ENCODE results near the gene THUMPD1.

Gene THUMPD1

DNA sequence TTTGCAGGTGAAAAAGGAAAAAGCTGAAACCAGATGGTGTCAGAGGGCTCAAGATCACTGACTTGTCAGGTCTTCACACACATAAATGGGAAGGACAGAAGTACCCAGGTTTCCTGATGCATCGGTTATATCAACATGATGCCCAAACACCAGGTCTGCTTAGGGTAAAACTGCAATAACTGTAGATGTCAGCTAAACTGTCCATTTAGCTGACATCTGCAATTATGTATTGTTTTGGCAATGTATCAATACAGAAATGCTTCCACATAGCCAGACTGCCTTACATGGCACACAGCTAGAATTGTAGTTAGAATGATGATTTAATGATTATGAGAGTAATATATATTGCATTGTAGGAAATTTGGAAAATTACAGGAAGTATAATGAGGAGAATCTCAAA lies 27.2 kb upstream of the THUMPD1 start:
- Histone ChIP-seq H3K4me2 (ENCODE audit: low read depth, low read length, poor library complexity, severe bottlenecking) (no peak overlapping the region), H3K79me2 (ENCODE audit: insufficient read depth, low read length) (no peaks in the 10 kb centered on the region), H3F3A (ENCODE audit: low read depth) (no peaks in the 10 kb centered on the region), H3K4me3 (ENCODE audit: low read length, poor library complexity, severe bottlenecking) (no peak overlapping the region), H3K9me2 (replicated peaks; ENCODE audit: low read depth, low read length) (no peaks in the 10 kb centered on the region), H3K27me3 (ENCODE audit: insufficient read depth, low read length, poor library complexity, severe bottlenecking) (no peaks in the 10 kb centered on the region), H3K9me3 (ENCODE audit: insufficient read depth, low read depth, low read length) (no peaks in the 10 kb centered on the region), H4K20me1 (ENCODE audit: insufficient read depth, low read length, poor library complexity, severe bottlenecking) (no peaks in the 10 kb centered on the region), H3K36me3 (ENCODE audit: insufficient read depth, low read length) (no peaks in the 10 kb centered on the region), H2AFZ (ENCODE audit: low read length) (no peak overlapping the region), H3K9ac (ENCODE audit: low read depth, low read length, poor library complexity, severe bottlenecking) (no peak overlapping the region), H3K4me1 (ENCODE audit: insufficient read depth, low read length, poor library complexity, severe bottlenecking) (peaks cover 6% of the 10 kb centered on the region)
- TF ChIP-seq EZH2phosphoT487 (IDR thresholded peaks at IDR 0.05; ENCODE audit: borderline replicate concordance): no peak
- TF ChIP-seq, protein P1, sequence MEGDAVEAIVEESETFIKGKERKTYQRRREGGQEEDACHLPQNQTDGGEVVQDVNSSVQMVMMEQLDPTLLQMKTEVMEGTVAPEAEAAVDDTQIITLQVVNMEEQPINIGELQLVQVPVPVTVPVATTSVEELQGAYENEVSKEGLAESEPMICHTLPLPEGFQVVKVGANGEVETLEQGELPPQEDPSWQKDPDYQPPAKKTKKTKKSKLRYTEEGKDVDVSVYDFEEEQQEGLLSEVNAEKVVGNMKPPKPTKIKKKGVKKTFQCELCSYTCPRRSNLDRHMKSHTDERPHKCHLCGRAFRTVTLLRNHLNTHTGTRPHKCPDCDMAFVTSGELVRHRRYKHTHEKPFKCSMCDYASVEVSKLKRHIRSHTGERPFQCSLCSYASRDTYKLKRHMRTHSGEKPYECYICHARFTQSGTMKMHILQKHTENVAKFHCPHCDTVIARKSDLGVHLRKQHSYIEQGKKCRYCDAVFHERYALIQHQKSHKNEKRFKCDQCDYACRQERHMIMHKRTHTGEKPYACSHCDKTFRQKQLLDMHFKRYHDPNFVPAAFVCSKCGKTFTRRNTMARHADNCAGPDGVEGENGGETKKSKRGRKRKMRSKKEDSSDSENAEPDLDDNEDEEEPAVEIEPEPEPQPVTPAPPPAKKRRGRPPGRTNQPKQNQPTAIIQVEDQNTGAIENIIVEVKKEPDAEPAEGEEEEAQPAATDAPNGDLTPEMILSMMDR (conservative IDR thresholded peaks at IDR 0.05; ENCODE audit: low read length): no peak

DNA sequence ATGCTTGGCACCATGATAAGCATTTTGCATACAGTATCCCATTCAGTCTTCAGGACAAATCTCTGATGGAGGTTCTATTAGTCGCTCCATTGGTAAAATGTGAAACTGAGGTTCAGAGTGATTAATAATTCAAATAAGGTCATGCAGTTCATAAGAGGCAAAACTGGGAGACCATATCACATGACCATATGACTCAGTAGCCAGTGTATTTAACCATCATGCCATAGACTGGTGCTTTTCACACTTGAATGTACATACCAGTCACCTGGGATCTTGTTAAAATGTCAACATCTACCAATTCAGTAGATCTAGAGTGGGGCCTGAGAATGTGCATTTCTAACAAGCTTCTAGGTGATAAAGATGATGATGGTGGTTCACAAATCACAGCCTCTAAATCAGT lies 26.5 kb upstream of the THUMPD1 start:
- H3K9me3 ChIP-seq (ENCODE audit: insufficient read depth, low read depth, low read length): no peaks in the 10 kb centered on the region
- peaks cover 6% of the 10 kb centered on the region for H3K4me1 ChIP-seq (ENCODE audit: insufficient read depth, low read length, poor library complexity, severe bottlenecking)
- no peaks in the 10 kb centered on the region for H3K27me3 ChIP-seq (ENCODE audit: insufficient read depth, low read length, poor library complexity, severe bottlenecking)
- H4K20me1 ChIP-seq (ENCODE audit: insufficient read depth, low read length, poor library complexity, severe bottlenecking): no peaks in the 10 kb centered on the region
- no peak overlapping the region for H3K4me3 ChIP-seq (ENCODE audit: low read length, poor library complexity, severe bottlenecking)
- H2AFZ ChIP-seq (ENCODE audit: low read length): no peak overlapping the region
- no peaks in the 10 kb centered on the region for H3K9me2 ChIP-seq (replicated peaks; ENCODE audit: low read depth, low read length)
- no peak for TF ChIP-seq EZH2phosphoT487 (IDR thresholded peaks at IDR 0.05; ENCODE audit: borderline replicate concordance)
- H3K79me2 ChIP-seq (ENCODE audit: insufficient read depth, low read length): no peaks in the 10 kb centered on the region
- no peaks in the 10 kb centered on the region for H3F3A ChIP-seq (ENCODE audit: low read depth)
- no peak overlapping the region for H3K9ac ChIP-seq (ENCODE audit: low read depth, low read length, poor library complexity, severe bottlenecking)
- no peaks in the 10 kb centered on the region for H3K36me3 ChIP-seq (ENCODE audit: insufficient read depth, low read length)
- no peak overlapping the region for H3K4me2 ChIP-seq (ENCODE audit: low read depth, low read length, poor library complexity, severe bottlenecking)

DNA sequence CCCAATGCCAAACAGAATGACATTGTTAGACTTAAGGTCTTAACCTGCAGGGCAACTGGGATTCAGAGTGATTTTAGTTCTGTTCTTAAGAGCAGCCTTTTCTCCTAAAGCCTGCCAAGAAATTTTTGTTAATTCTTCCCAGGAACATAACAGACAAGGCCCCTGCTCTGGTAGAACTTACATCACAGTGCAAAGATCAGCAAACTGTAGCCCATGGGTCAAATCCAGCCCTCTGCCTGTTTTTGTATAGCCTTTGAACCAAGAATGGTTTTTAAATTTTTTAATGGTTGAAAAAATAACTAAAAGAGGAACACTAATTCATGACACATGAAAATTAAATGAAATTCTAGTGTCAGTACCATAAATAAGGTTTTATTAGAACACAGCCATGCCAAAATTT lies 26.0 kb upstream of the THUMPD1 start:
- H3K9me2 ChIP-seq (replicated peaks; ENCODE audit: low read depth, low read length): no peaks in the 10 kb centered on the region
- TF ChIP-seq, protein P1 (conservative IDR thresholded peaks at IDR 0.05; ENCODE audit: low read length): no peak
- no peak for TF ChIP-seq EZH2phosphoT487 (IDR thresholded peaks at IDR 0.05; ENCODE audit: borderline replicate concordance)
- H3K4me1 ChIP-seq (ENCODE audit: insufficient read depth, low read length, poor library complexity, severe bottlenecking): peaks cover 6% of the 10 kb centered on the region
- no peaks in the 10 kb centered on the region for H3F3A ChIP-seq (ENCODE audit: low read depth)
- no peak overlapping the region for H3K9ac ChIP-seq (ENCODE audit: low read depth, low read length, poor library complexity, severe bottlenecking)
- H4K20me1 ChIP-seq (ENCODE audit: insufficient read depth, low read length, poor library complexity, severe bottlenecking): no peaks in the 10 kb centered on the region
- H3K4me2 ChIP-seq (ENCODE audit: low read depth, low read length, poor library complexity, severe bottlenecking): no peak overlapping the region
- H3K4me3 ChIP-seq (ENCODE audit: low read length, poor library complexity, severe bottlenecking): no peak overlapping the region
- no peaks in the 10 kb centered on the region for H3K36me3 ChIP-seq (ENCODE audit: insufficient read depth, low read length)
- H3K27me3 ChIP-seq (ENCODE audit: insufficient read depth, low read length, poor library complexity, severe bottlenecking): no peaks in the 10 kb centered on the region
- no peaks in the 10 kb centered on the region for H3K9me3 ChIP-seq (ENCODE audit: insufficient read depth, low read depth, low read length)
- no peak overlapping the region for H2AFZ ChIP-seq (ENCODE audit: low read length)
- no peaks in the 10 kb centered on the region for H3K79me2 ChIP-seq (ENCODE audit: insufficient read depth, low read length)

DNA sequence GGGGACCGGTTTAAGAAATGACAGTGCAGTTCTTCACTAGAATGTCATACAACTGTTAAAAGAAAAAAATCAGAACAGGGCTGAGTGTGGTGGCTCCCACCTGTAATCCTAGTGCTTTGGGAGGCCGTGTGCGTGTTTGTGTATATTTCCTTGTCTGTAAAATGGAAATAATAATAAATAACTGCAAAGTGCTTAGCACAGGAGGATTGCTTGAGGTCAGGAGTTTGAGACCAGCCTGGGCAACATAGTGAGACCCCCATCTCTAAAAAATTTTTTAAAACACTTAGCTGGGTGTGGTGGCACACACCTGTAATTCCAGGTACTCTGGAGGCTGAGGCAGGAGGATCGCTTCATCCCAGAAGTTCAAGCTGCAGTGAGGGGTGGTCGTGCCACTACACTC lies 24.7 kb upstream of the THUMPD1 start:
- no peaks in the 10 kb centered on the region for H3F3A ChIP-seq (ENCODE audit: low read depth)
- H4K20me1 ChIP-seq (ENCODE audit: insufficient read depth, low read length, poor library complexity, severe bottlenecking): no peaks in the 10 kb centered on the region
- H3K9me3 ChIP-seq (ENCODE audit: insufficient read depth, low read depth, low read length): no peaks in the 10 kb centered on the region; the same call in 1 of the 2 replicates
- H3K36me3 ChIP-seq (ENCODE audit: insufficient read depth, low read length): no peaks in the 10 kb centered on the region
- H3K4me3 ChIP-seq (ENCODE audit: low read length, poor library complexity, severe bottlenecking): no peak overlapping the region
- H3K27me3 ChIP-seq (ENCODE audit: insufficient read depth, low read length, poor library complexity, severe bottlenecking): no peaks in the 10 kb centered on the region
- no peak overlapping the region for H2AFZ ChIP-seq (ENCODE audit: low read length)
- H3K9ac ChIP-seq (ENCODE audit: low read depth, low read length, poor library complexity, severe bottlenecking): no peak overlapping the region
- H3K4me1 ChIP-seq (ENCODE audit: insufficient read depth, low read length, poor library complexity, severe bottlenecking): peaks cover 6% of the 10 kb centered on the region
- no peak overlapping the region for H3K4me2 ChIP-seq (ENCODE audit: low read depth, low read length, poor library complexity, severe bottlenecking)
- no peaks in the 10 kb centered on the region for H3K9me2 ChIP-seq (replicated peaks; ENCODE audit: low read depth, low read length)
- TF ChIP-seq, protein P1 (conservative IDR thresholded peaks at IDR 0.05; ENCODE audit: low read length): no peak
- no peak for TF ChIP-seq EZH2phosphoT487 (IDR thresholded peaks at IDR 0.05; ENCODE audit: borderline replicate concordance)
- H3K79me2 ChIP-seq (ENCODE audit: insufficient read depth, low read length): no peaks in the 10 kb centered on the region
